Measurements from ENCODE around the gene DYSF.

The DYSF gene

GRCh38 chr2:71734620-71735019 lies 281.3 kb downstream of the DYSF start:
- Histone ChIP-seq H2AFZ (ENCODE audit: low read length, unreplicated experiment) (no peak overlapping the region), H3K4me1 (ENCODE audit: control insufficient read depth, insufficient read depth, low read length, unreplicated experiment) (no peaks in the 10 kb centered on the region), H3K4me3 (ENCODE audit: low read depth, low read length) (no peak overlapping the region), H3K27ac (ENCODE audit: low read depth, low read length) (no peak overlapping the region), H3K27me3 (ENCODE audit: insufficient read depth, low read length) (peaks cover 80% of the 10 kb centered on the region), H3K36me3 (ENCODE audit: insufficient read depth, low read length) (no peaks in the 10 kb centered on the region), H3K79me2 (ENCODE audit: control insufficient read depth, insufficient read depth, low read length, unreplicated experiment) (no peaks in the 10 kb centered on the region)

- Histone ChIP-seq H3K79me2 (ENCODE audit: control insufficient read depth, insufficient read depth, low read length, unreplicated experiment) (no peaks in the 10 kb centered on the region), H3K4me3 (ENCODE audit: low read depth, low read length) (no peak overlapping the region), H3K27me3 (ENCODE audit: insufficient read depth, low read length) (peaks cover 71% of the 10 kb centered on the region), H3K27ac (ENCODE audit: low read depth, low read length) (no peak overlapping the region), H3K4me1 (ENCODE audit: control insufficient read depth, insufficient read depth, low read length, unreplicated experiment) (no peaks in the 10 kb centered on the region), H2AFZ (ENCODE audit: low read length, unreplicated experiment) (no peak overlapping the region), H3K36me3 (ENCODE audit: insufficient read depth, low read length) (no peaks in the 10 kb centered on the region)
Measured at GRCh38 chr2:71735676-71736075, 282.3 kb downstream of the DYSF start.

Data from ACC112 (cell line).